ENCODE results near the gene POLD1. TPM values are rescaled to one million over a fixed set of nuclear protein-coding genes. Genes with fewer than 3 reads are reported as not detected.

The POLD1 gene
- total RNA-seq, 4 donors from 2014 or later: 10.0 to 17.2 (median 11.7) TPM

GRCh38 chr19:50458396-50459066 lies 74.4 kb downstream of the POLD1 start:
- TF ChIP-seq CTCF (IDR thresholded peaks at IDR 0.05): no peak
- ATAC-seq (ENCODE audit: low FRiP score) (no peak), DNase-seq (ENCODE audit: low spot score) (no peak)

DNA sequence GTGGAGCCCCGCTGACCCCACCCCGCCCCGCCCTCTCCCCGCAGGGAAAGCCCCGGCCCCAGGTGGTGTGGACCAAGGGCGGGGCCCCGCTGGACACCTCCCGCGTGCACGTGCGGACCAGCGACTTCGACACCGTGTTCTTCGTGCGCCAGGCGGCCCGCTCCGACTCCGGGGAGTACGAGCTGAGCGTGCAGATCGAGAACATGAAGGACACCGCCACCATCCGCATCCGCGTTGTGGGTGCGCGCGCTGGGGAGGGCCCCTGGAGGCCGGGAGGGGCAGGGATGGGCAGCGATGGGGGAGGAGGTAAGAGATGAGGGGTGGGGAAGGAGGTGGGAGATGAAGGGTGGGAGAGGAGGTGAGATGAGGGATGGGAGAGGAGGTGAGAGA lies 74.9 kb downstream of the POLD1 start:
- ATAC-seq (ENCODE audit: low FRiP score) (no peak), DNase-seq (ENCODE audit: low spot score) (no peak)
- TF ChIP-seq CTCF (IDR thresholded peaks at IDR 0.05): no peak

DNA sequence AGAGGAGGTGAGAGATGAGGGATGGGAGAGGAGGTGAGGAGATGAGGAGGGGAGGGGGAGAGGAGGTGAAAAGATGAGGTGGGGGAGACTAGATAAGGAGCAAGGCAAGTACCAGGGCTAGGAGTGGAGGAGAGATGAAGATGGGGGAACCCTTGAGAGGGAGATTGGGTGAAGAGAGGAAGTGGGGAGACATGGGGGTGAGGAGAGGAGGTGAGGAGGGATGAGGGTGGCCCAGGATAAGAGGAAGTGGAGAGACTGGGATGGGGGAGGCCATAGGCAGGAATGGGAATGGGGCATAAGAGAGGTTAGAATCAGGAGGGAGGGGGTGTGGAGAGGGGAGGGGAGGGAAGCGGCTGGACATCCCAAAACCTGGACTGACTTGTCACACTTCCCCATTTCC lies 75.5 kb downstream of the POLD1 start:
- no peak for TF ChIP-seq CTCF (IDR thresholded peaks at IDR 0.05)
- no peak for ATAC-seq (ENCODE audit: low FRiP score)
- DNase-seq (ENCODE audit: low spot score): no peak

DNA sequence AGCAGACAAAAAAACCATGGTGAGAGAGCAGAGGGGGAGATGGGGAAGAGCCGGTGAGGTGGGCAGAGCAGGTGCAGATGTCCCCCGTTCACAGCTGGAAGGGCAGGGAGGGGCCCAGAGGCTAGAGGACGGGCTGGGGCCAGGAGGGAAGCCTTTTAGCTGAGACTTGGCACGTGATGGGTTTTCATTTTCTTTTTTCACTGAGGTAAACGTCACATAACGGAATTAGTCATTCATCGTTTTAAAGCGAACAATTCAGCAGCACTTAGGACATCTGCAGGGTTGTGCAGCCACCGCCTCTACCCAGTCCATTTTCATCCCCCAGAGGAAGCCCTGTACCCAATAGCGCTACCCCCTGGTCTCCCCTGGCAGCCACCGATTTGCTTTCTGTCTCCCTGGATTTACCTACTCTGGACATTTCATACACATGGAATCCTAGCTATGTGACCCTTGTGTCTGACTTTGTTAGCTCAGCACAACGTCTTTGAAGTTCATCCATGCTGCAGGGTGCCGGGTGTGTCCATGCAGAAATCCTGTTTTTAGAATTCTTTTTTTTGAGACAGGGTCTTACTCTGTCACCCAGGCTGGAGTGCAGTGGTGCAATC lies 76.1 kb downstream of the POLD1 start:
- ATAC-seq (ENCODE audit: low FRiP score) (no peak), DNase-seq (ENCODE audit: low spot score) (no peak)
- TF ChIP-seq CTCF (IDR thresholded peaks at IDR 0.05): no peak

DNA sequence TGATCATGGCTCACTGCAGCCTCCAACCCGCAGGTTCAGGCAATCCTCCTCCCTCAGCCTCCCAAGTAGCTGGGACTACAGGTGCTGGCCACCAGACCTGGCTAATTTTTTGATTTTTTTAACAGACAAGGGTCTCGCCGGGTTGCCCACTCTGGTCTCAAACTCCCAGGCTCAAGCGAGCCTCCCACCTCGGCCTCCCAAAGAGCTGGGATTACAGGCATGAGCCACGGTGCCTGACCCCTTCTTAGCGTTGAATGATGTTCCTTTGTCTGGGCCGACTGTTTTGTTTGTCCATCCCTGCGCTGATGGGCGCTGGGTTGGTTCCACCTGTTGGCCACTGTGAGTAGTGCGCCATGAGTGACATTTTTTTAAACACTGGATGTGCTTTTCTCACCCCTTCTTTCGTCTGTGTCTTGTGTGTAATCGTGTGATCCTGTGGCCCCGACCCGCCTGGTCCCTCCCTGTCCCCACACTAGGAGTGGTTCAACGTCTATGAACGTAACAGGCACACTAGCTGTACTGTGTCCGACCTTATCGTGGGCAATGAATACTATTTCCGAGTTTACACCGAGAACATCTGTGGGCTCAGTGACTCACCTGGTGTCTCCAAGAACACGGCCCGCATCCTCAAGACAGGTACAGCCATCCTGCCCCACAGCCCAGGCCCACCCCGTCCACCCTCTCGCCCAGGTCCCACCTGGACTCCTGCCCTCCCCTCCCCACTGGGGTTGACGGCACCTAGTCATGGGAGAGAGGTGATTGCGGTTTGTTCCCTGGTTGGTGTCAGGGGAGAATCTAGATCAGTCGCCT lies 77.1 kb downstream of the POLD1 start:
- TF ChIP-seq CTCF (IDR thresholded peaks at IDR 0.05): peak in 2 of 3 donors; percentile 36 to 46
- DNase-seq (ENCODE audit: low spot score) (no peak), ATAC-seq (ENCODE audit: low FRiP score) (peak; percentile 33)

DNA sequence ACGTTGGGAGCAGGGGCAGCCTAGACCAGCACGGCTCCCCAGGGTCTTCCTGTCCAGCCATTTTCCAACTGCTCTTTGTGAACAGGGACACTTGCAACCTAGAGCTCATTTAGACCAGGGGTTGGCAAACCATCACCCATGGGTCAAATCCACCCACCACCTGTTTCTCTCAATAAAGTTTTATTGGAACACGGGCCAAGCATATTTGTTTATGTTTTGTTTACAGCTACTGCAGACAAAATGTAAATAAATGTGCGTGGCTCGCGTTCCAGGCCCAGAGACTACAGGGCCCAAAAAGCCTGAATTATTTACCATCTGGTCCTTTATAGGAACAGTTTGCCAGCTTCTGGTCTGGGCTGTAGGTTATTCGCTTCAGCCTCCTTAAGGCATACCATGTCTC lies 78.8 kb downstream of the POLD1 start:
- ATAC-seq (ENCODE audit: low FRiP score): no peak
- DNase-seq (ENCODE audit: low spot score): no peak
- no peak for TF ChIP-seq CTCF (IDR thresholded peaks at IDR 0.05)

Data from omental fat pad (tissue), 4 donors.